Suprapubic skin (tissue), 4 donors: ENCODE measurements around the gene MRPL12.

ENCODE experiments used
- CTCF ChIP-seq, 2 donors: fragments of 200-600 bp in 1 of 2; fragments of 450-650 bp in 1 of 2; sonication (generic) in 1 of 2; IDR thresholded peaks; one replicate each; pipeline ENCODE4 v1.5.1; 2016 to 2019; ENCODE audit warnings: antibody characterized with exemption in 2 of 2, mild to moderate bottlenecking in 1 of 2, moderate library complexity in 1 of 2
- EP300 ChIP-seq: sonication (generic); formaldehyde crosslinking; IDR thresholded peaks from one replicate; pipeline ENCODE4 v1.6.1; 2017; ENCODE audit warnings: antibody characterized with exemption
- POLR2A ChIP-seq, 2 donors: fragments of 450-650 bp; IDR thresholded peaks; one replicate each; pipeline ENCODE4 v1.6.1; 2017; ENCODE audit warnings: antibody characterized with exemption in 2 of 2, mild to moderate bottlenecking in 2 of 2, moderate library complexity in 2 of 2
- POLR2AphosphoS5 ChIP-seq, 3 donors: sonication (generic); formaldehyde crosslinking; IDR thresholded peaks; one replicate each; pipeline ENCODE4 v1.6.1; 2017; ENCODE audit warnings: antibody characterized with exemption in 3 of 3

- no peak for TF ChIP-seq CTCF (IDR thresholded peaks at IDR 0.05)
- TF ChIP-seq POLR2AphosphoS5 (IDR thresholded peaks at IDR 0.05) = no peak
- no peak for TF ChIP-seq POLR2A (IDR thresholded peaks at IDR 0.05)
- TF ChIP-seq EP300 = no peak
These were observed 3.8 kb downstream of the MRPL12 start for GRCh38 chr17:81706757-81707624.
